ENCODE measurements around the gene MAD1L1.

MAD1L1 gene

GRCh38 chr7:1979591-1980560 is 252.9 kb downstream of the MAD1L1 start:
- no peak for TF ChIP-seq ZNF8 (CRISPR knock-in tag; IDR thresholded peaks at IDR 0.05)
- no peak for TF ChIP-seq ESRRG (CRISPR knock-in tag; IDR thresholded peaks at IDR 0.05)
- no peak for TF ChIP-seq CSDC2 (CRISPR knock-in tag; IDR thresholded peaks at IDR 0.05)
- no peak for TF ChIP-seq ZC3H10 (CRISPR knock-in tag; IDR thresholded peaks at IDR 0.05)
- TF ChIP-seq ARNTL (CRISPR knock-in tag; IDR thresholded peaks at IDR 0.05; ENCODE audit: borderline replicate concordance, low read depth): no peak
- no peak for TF ChIP-seq TSHZ2 (CRISPR knock-in tag; IDR thresholded peaks at IDR 0.05)
- no peak for TF ChIP-seq ZNF70 (CRISPR knock-in tag; IDR thresholded peaks at IDR 0.05)
- ATAC-seq: no peak; the same call in 2 of the 3 replicates

- TF ChIP-seq CSRNP3 (CRISPR knock-in tag; IDR thresholded peaks at IDR 0.05): no peak
- TF ChIP-seq ZNF565 (CRISPR knock-in tag; conservative IDR thresholded peaks at IDR 0.05; ENCODE audit: low read depth): no peak
- no peak for TF ChIP-seq GLIS3 (CRISPR knock-in tag; IDR thresholded peaks at IDR 0.05)
- TF ChIP-seq ZFP30 (CRISPR knock-in tag; IDR thresholded peaks at IDR 0.05): no peak
- TF ChIP-seq TOX (CRISPR knock-in tag; IDR thresholded peaks at IDR 0.05; ENCODE audit: borderline replicate concordance): no peak
- TF ChIP-seq ZNF70 (CRISPR knock-in tag; IDR thresholded peaks at IDR 0.05): no peak
- no peak for TF ChIP-seq CSDC2 (CRISPR knock-in tag; IDR thresholded peaks at IDR 0.05)
- TF ChIP-seq TCF4 (CRISPR knock-in tag; IDR thresholded peaks at IDR 0.05; ENCODE audit: borderline replicate concordance): no peak
- no peak for TF ChIP-seq SNAI2 (CRISPR knock-in tag; IDR thresholded peaks at IDR 0.05)
- no peak for TF ChIP-seq TSHZ2 (CRISPR knock-in tag; IDR thresholded peaks at IDR 0.05)
- no peak for TF ChIP-seq ZNF8 (CRISPR knock-in tag; IDR thresholded peaks at IDR 0.05)
- TF ChIP-seq BACH2 (CRISPR knock-in tag; IDR thresholded peaks at IDR 0.05; ENCODE audit: borderline replicate concordance): no peak
- TF ChIP-seq PPARA (CRISPR knock-in tag; IDR thresholded peaks at IDR 0.05; ENCODE audit: borderline replicate concordance): no peak
- TF ChIP-seq RARB (CRISPR knock-in tag; IDR thresholded peaks at IDR 0.05): no peak
- TF ChIP-seq ZFP3 (CRISPR knock-in tag; IDR thresholded peaks at IDR 0.05): no peak
- TF ChIP-seq PATZ1 (CRISPR knock-in tag; IDR thresholded peaks at IDR 0.05; ENCODE audit: borderline replicate concordance): no peak
- no peak for ATAC-seq
Measured at GRCh38 chr7:1978656-1979590, 253.8 kb downstream of the MAD1L1 start.

Data from SK-N-SH treated with all-trans-retinoic acid at 6 μM for 48 hours (cell line).